GM15510 (cell line): Measurements from ENCODE around the gene NR6A1.

Source experiments
- POLR2A ChIP-seq: IDR thresholded peaks from 3 replicates; pipeline ENCODE4 v1.6.1; 2011; ENCODE audit warnings: borderline replicate concordance; ENCODE audit not compliant: insufficient read length; ENCODE audit errors: extremely low read depth

The NR6A1 gene

DNA sequence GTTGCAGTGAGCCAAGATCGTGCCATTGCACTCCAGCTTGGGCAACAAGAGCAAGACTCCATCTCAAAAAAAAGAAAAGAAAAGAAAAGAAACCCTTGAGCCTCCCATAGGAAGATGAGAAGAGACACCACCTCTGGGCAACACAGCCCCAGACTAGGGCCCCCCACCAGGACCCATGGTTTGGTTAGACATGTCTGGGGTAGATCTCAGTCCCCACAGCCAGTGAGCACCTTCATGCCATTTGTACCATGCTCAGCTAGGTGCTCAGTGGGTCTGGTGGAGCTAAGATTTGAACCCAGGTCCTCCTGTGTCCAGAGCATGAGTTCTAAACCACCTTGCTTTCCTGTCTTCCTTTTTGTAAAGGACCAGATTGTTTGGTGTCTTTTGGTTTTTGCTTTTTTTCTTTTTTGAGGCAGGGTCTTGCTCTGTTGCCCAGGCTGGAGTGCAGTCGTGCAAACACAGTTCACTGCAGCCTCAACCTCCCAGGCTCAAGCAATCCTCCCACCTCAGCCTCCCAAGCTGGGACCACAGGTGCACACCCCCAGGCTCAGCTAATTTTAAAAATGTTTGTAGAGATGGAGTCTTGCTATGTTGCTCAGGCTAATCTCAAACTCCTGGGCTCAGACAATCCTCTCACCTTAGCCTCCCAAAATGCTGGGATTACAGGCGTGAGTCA is 17.6 kb upstream of the NR6A1 start:
- TF ChIP-seq POLR2A, result no peak

GRCh38 chr9:124786881-124787573 is 15.9 kb upstream of the NR6A1 start:
- TF ChIP-seq POLR2A, result no peak

DNA sequence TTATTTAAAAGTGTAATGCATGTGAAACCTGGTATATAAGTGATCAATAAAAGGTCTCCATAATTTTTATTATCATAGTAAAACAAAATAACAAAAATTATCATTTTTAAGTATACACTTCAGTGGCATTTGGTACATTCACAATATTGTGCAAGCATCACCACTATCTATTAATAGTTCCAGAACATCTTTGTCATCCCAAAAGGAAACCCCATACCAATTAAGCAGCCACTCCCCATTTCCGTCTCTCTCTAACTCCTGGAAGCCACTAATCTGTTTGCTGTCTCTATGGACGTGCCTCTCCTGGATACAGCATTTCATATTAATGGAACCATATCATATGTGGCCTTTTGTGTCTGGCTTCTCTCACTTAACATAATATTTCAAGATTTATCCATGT is 13.4 kb upstream of the NR6A1 start:
- no peak for TF ChIP-seq POLR2A

DNA sequence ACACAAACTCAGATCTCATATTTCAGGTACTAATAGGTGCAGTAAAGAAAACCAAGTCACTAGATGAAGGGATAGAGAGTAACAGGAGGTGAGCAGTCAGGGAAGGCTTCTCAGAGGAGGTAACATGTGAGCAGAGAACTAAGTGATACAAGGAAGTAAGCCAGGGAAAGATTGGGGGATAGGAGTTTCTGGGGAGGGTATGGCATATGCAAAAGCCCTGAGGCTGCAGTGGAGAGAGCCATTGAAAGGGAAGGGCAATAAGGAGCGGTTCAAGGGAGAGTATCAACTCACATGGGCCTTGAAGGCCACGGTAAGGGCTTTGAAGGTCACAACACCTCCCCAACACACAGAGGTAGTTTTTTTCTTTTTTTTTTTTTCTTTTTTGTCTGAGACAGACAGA is 12.7 kb upstream of the NR6A1 start:
- no peak for TF ChIP-seq POLR2A

GRCh38 chr9:124782661-124783574 is 11.8 kb upstream of the NR6A1 start:
- no peak for TF ChIP-seq POLR2A

DNA sequence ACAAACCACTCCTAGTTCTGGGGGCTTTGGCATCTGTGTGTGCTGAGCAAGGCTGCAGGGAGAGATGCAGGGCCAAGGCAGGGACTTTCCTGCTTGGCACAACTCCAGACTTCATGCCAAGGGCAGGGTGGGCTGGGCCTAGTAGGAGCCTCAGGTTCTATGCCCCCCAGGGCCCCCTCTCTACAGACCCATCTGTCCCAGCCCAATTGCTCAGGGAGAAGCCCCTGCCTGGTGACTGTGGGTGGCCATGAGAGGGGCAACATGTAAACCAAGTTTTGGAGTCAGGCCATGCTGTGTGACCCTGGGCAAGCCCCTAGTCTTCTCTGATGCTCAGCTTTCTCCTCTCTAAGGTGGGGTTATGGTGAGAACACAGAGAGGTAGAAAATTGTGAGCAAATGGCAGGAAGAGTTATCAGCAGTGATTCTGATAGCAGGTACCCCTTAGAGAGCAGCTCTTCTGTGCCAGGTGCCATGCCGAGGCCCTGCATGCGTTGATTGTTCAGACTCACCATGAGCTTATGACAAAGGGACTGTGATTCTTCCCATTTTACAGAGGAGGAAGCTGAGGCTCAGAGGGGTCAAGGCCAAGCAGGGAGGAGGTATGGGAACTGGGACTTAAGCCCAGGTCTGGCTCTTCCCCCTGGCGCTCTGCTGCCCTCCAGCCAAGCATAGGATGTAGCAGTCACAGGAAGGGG is 11.0 kb upstream of the NR6A1 start:
- TF ChIP-seq POLR2A, result no peak

- TF ChIP-seq POLR2A, result no peak
Observed at GRCh38 chr9:124780757-124781151, 9.6 kb upstream of the NR6A1 start.

GRCh38 chr9:124780060-124780756 is 9.1 kb upstream of the NR6A1 start:
- no peak for TF ChIP-seq POLR2A

DNA sequence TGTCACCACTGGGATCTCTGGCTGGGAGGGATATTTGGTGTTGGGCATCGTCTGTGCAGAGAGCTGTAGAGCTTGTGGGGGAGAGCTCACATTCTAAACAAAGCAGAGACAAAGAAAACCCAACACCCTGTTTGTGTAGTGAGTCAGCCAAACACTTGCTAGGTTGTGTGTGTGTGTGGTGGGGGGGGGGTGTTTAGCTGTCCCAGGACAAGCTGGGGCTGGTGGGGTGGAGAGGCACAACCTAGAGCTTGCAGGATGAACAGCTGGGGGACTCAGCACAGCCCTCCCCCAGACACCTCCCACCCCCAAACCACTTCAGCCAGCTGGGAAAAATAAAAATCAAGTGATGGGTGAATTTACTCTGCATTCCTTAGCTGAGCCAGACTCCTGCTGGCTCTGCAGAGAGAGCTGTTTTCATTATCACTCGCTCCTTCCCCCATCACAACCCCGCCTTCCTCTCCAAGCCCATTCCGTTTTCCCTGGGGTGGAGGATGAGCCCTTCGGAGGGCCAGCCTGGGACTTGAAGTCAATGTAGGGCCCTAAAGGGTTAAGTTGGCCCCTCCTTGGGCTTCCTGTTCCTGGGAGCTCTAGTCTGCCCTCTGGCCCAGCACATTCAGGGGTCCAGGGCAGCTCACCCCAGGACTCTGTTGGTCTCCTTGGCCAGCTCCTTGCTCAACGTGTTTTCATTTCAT is 8.4 kb upstream of the NR6A1 start:
- no peak for TF ChIP-seq POLR2A

GRCh38 chr9:124778575-124779367 is 7.7 kb upstream of the NR6A1 start:
- no peak for TF ChIP-seq POLR2A

DNA sequence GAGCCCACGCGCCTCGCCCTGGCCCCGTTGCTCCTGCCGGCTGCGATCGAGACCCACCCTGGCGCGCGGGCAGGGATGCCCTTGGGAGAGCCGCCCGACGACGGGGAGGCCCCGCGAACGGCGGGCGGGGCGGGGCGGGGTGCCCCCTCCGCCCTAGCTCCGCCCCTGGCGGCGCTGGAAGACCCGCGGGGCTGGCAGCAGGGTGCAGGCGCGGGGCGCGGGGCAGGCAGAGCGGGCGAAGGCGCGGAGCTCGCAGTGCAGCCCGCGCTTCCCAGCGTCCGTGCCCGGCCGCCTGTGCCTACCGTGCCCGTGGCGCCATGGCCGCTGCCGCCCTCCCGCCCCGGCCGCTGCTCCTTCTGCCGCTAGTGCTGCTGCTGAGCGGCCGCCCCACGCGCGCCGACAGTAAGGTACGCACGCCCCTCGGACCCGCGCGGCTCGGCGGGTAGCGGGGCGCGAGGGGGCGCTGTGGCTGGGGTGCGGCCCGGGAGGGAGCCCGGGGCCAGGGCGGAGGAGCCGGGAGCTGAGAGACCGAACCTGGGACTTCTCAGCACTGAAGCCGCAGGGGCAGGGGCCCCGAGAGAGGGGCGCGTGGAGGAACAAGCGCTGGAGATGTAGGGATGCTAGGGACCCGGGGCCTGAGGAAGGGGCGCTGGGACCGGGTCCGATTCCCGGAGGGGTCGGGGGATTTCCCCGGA is 6.0 kb upstream of the NR6A1 start, which contains the start of gene OLFML2A:
Gene OLFML2A, plus strand, starts transcription at position 180 of the 695 bp plus-strand sequence. Its CDS starts 138 bp downstream, at position 318.
- TF ChIP-seq POLR2A, result no peak

- TF ChIP-seq POLR2A, result no peak
Observed at GRCh38 chr9:124776618-124776953, 5.5 kb upstream of the NR6A1 start.

DNA sequence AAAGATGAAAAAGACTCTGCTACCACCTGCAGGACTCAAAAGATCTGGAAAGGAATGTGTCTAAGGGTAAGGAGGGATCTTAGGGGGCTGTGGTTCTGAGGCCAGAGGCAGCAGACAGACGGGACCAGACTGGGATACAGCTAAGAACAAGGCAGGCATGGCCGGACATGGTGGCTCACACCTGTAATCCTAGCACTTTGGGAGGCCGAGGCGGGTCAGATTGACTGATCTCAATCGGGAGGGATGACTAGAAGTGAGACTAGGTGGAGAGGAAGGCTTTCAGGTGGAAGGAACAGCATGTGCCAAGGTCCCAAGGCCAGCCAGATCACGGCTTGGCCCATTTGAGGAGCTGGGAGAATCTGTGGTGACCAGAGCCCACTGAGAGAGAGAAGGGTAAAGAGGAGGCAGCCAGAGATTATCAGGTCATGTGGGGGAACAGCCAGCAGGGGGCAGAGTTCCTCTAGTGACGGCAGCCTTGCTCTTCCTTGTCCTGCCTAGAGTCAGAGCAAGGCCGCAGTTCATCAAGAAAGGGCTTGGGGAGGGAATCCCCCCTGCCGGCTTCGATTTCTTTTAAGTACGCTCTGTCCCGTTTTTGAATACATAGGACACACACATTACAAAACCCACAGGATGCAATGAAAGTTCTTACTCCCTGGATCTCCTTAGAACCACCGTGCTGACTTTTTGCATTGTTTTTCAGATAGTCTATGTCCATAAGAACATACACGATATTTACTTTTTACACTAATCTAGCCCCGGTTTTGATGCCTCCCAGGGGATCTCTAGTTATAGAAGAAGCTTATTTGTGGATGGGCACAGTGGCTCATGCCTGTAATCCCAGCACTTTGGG is 3.2 kb upstream of the NR6A1 start:
- no peak for TF ChIP-seq POLR2A
